Tibial nerve (tissue), 4 donors: ENCODE data around the gene PAQR4.

Experiments
- CTCF ChIP-seq, 5 experiments: fragments of 200-600 bp in 3 of 5; fragments of 450-650 bp in 2 of 5; sonication (generic) in 3 of 5; IDR thresholded peaks; one replicate each; pipeline ENCODE4 v1.5.1; 2016 to 2019; ENCODE audit warnings: antibody characterized with exemption in 5 of 5, mild to moderate bottlenecking in 3 of 5, moderate library complexity in 2 of 5
- EP300 ChIP-seq, 2 donors: sonication (generic); formaldehyde crosslinking; IDR thresholded peaks; one replicate each; pipeline ENCODE4 v1.6.1; 2017; ENCODE audit warnings: antibody characterized with exemption in 2 of 2, mild to moderate bottlenecking in 1 of 2
- POLR2A ChIP-seq, 2 donors: fragments of 450-650 bp; IDR thresholded peaks; one replicate each; pipeline ENCODE4 v1.6.1; 2017; ENCODE audit warnings: antibody characterized with exemption in 2 of 2, mild to moderate bottlenecking in 2 of 2, moderate library complexity in 2 of 2

- TF ChIP-seq CTCF (IDR thresholded peaks at IDR 0.05) (no peak), EP300 (IDR thresholded peaks at IDR 0.05) (no peak), POLR2A (IDR thresholded peaks at IDR 0.05) (no peak)
Observed at GRCh38 chr16:2979669-2980226, 10.6 kb downstream of the PAQR4 start.
